Measurements from ENCODE around the gene ATP5F1E.

DNA sequence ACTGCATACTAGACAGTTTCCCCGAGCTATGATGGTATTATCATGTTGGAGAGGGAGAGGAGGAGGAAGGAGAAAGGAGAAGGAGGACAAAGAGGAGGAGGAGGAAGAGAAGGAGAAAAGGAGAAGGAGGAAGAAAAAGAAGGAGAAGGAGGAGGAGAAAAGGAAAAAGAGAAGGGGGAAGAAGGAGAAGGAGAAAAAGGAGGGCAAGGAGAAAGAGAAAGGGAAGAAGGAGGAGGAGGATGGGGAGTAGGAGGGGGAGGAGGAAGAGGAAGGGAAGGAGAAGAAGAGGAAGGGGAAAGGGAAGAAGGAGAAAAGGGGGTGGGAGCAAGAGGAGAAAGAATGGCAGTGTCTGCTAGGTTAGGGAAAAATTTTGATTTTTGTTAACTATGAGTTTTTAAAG is 45.6 kb upstream of the ATP5F1E start:
- TF ChIP-seq, protein P1, sequence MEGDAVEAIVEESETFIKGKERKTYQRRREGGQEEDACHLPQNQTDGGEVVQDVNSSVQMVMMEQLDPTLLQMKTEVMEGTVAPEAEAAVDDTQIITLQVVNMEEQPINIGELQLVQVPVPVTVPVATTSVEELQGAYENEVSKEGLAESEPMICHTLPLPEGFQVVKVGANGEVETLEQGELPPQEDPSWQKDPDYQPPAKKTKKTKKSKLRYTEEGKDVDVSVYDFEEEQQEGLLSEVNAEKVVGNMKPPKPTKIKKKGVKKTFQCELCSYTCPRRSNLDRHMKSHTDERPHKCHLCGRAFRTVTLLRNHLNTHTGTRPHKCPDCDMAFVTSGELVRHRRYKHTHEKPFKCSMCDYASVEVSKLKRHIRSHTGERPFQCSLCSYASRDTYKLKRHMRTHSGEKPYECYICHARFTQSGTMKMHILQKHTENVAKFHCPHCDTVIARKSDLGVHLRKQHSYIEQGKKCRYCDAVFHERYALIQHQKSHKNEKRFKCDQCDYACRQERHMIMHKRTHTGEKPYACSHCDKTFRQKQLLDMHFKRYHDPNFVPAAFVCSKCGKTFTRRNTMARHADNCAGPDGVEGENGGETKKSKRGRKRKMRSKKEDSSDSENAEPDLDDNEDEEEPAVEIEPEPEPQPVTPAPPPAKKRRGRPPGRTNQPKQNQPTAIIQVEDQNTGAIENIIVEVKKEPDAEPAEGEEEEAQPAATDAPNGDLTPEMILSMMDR (IDR thresholded peaks at IDR 0.05; ENCODE audit: low read length): no peak
- TF ChIP-seq EZH2 (IDR thresholded peaks at IDR 0.05; ENCODE audit: borderline replicate concordance, low read length): no peak
